GM13976 (cell line): ENCODE measurements around the gene PDLIM4.

Experiments used
- DNase-seq: peaks from one replicate; pipeline ENCODE4 v3.0.0; 2012; ENCODE audit warnings: low spot score
- CTCF ChIP-seq: IDR thresholded peaks from 2 replicates; pipeline ENCODE4 v1.5.1; 2012; ENCODE audit warnings: borderline replicate concordance, mild to moderate bottlenecking; ENCODE audit not compliant: insufficient read depth; ENCODE audit errors: extremely low read depth, missing control alignments, control extremely low read depth
- in situ Hi-C: fragments of 300-500 bp; cut with MboI; formaldehyde crosslinking; loops from one replicate; pipeline ENCODE4 v1.12.0; 2022; ENCODE audit warnings: low sequenced_read_pairs, mixed read lengths, inconsistent platforms; ENCODE audit not compliant: unreplicated experiment

Gene PDLIM4

GRCh38 chr5:132321109-132321721 is 63.7 kb downstream of the PDLIM4 start:
- TF ChIP-seq CTCF: no peak
- no peak for DNase-seq
- in situ Hi-C loops: no loop called here

GRCh38 chr5:132322266-132322665 is 64.8 kb downstream of the PDLIM4 start:
- DNase-seq: no peak
- in situ Hi-C loops: no loop called here
- no peak for TF ChIP-seq CTCF
